ENCODE data around the gene HAUS3.
"Not testable (repeated sequence)": the region's sequence is repeated elsewhere in the genome, so short reads cannot be mapped to it uniquely, and the experiment has no call there.

- TF ChIP-seq CTCF (conservative IDR thresholded peaks at IDR 0.05; ENCODE audit: low read length); EZH2phosphoT487 (IDR thresholded peaks at IDR 0.05; ENCODE audit: borderline replicate concordance, low read depth, low read length): not testable (repeated sequence)
Measured at GRCh38 chr4:2202789-2203188, 39.1 kb downstream of the HAUS3 start.

Measured in OCI-LY7 (cell line).